Measurements from ENCODE around the gene TMEM18. TPM values are rescaled to one million over a fixed set of nuclear protein-coding genes. Genes with fewer than 3 reads are reported as not detected.

The TMEM18 gene
- total RNA-seq, 1 donor from 2014 or later: 29.5 TPM

DNA sequence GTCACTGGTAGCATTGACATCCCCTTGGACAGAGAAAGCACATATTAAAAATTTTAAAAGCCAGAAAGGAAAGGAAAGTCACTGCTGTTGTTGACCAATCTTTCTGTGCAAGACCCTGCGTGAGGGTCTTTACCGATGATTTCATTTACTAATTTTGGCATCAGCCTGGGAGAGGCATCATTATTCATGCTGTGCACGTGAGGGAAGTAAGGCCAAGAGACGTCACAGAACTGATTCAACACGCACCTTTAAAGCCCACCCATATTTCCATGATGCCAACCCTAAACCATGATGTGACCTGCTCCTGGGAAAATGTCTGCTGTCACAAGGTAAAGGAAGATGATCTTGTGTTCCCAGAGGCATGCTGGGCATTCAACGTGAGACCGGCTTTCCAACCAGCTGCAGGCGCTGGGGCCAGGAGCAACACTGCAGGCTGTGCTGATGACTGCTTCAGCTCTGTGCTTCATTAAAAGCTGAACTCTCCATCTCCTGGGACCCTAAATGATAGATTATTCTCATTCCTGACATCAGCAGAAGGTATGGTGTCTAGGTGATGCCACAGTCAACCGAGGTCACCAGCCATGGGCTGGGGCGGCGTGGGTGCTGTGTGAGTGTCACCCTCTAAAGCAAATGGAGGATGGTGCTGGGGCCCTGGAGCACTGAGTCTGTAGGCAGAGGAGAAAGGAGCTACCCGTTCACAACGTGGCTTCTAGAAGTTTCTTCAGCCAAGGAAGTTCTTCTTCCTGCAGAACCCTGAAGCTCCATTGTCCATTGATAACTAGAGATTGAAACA, 53.9 kb downstream of the TMEM18 start:
- intact Hi-C loops (cut with micrococcal nuclease): no loop called here

GRCh38 chr2:622357-622756, 54.8 kb downstream of the TMEM18 start:
- intact Hi-C loops (cut with micrococcal nuclease): no loop called here

- intact Hi-C loops (cut with micrococcal nuclease): no loop called here
Measured at GRCh38 chr2:621303-622099, 55.7 kb downstream of the TMEM18 start.

DNA sequence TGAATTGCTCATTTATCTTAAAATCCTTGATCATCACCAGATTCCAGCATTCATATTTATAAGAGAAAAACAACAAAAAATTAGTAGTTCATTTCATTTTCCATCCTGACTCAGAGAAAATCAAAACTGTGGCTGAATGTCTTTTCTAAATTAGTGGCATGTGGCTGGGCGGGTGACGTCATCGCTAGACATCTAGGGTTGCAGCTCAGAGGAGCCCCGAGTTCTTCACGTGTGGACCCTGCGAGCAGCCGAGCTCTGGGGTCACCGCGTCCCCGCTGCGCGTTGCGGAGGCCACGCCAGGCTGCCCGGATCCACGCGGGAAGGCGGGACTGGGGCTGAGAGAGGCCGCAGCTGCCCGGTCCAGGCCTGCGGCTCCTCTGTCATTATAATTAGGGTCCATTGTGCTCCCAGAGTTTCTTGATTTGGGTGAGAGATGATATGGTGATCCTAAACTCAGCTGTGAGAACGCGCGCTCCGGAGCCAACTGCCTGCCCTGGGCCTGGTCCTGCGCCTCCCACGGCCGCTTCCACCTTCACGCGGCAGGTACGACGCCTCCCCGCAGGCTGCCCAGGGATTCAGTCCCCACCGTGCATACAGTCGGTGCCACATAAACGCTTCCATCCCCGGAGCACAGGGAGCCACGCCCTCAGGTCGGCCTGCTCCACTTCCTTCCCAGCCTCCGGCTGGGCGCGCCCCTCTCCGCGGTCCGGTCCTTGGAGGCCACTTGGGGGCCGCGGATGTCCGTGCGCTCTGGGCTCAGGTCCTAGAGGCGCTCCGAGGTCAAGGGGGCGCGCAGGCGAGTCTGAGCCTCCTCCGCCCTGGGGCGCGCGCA, 56.5 kb downstream of the TMEM18 start:
- intact Hi-C loops (cut with micrococcal nuclease): no loop called here

- intact Hi-C loops (cut with micrococcal nuclease): no loop called here
Measured at GRCh38 chr2:620004-620403, 57.2 kb downstream of the TMEM18 start.

- intact Hi-C loops (cut with micrococcal nuclease): no loop called here
Measured at GRCh38 chr2:618422-618990, 58.7 kb downstream of the TMEM18 start.

DNA sequence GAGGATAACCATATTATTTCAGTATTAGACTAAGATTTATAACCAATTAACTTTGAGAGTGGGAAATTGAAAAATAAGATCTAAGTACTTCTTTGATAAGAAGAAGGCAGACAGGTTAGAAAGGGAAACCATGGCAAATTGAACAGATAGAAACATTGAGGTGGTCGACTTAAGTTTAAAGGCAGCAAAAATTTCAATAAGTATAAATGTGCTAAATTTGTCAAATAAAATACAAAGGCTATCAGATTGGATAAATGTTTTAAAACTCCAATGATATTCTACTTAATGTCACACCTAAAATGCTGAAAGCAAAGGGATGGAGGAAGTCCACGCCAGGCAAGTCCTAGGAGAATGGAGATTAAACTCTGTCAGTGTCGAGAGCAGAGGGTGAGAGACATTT, 59.2 kb downstream of the TMEM18 start:
- intact Hi-C loops (cut with micrococcal nuclease): no loop called here
